Germinal center (tissue), 1 donor: Measurements from ENCODE around the gene POP4.
A peak's percentile ranks its signal among the peaks of the same experiment; 100 is the strongest.

Experiments
- DNase-seq: peaks from one replicate; pipeline ENCODE4 v3.0.0; 2012; ENCODE audit warnings: mixed read lengths, low spot score

The POP4 gene

GRCh38 chr19:29663861-29664752, 58.0 kb downstream of the POP4 start:
- no peak for DNase-seq

- DNase-seq: no peak
These were observed 58.7 kb downstream of the POP4 start for GRCh38 chr19:29664753-29665214.

- peak; percentile 94 for DNase-seq
These were observed 59.2 kb downstream of the POP4 start, which contains the start of gene PLEKHF1 for GRCh38 chr19:29665215-29665825. TSS of gene PLEKHF1 (plus strand) at chr19:29665461. CDS start at chr19:29673840, 8,379 bp downstream.

- DNase-seq: no peak
These were observed 59.9 kb downstream of the POP4 start for GRCh38 chr19:29665826-29666577.
